GM10248 (cell line): Measurements from ENCODE around the gene SLC25A48.

Experiments
- CTCF ChIA-PET: fragments of 300-600 bp; sonication (Branson Sonifier 250); formaldehyde crosslinking; extraction: SDS; loops from one replicate; lab custom pipeline; 2021; ENCODE audit warnings: antibody characterized with exemption; lab: Yijun Ruan, JAX
- POLR2A ChIA-PET: fragments of 350-650 bp; sonication (Branson Sonifier 250); formaldehyde crosslinking; extraction: SDS; loops from one replicate; lab custom pipeline; 2020; ENCODE audit warnings: antibody characterized with exemption; lab: Yijun Ruan, JAX
- DNase-seq: peaks from one replicate; pipeline ENCODE4 v3.0.0; 2012; ENCODE audit errors: extremely low spot score
- CTCF ChIP-seq: IDR thresholded peaks from 2 replicates; pipeline ENCODE4 v1.5.1; 2012; ENCODE audit warnings: mild to moderate bottlenecking, low read depth; ENCODE audit errors: extremely low read depth, missing control alignments, control extremely low read depth

Gene SLC25A48

DNA sequence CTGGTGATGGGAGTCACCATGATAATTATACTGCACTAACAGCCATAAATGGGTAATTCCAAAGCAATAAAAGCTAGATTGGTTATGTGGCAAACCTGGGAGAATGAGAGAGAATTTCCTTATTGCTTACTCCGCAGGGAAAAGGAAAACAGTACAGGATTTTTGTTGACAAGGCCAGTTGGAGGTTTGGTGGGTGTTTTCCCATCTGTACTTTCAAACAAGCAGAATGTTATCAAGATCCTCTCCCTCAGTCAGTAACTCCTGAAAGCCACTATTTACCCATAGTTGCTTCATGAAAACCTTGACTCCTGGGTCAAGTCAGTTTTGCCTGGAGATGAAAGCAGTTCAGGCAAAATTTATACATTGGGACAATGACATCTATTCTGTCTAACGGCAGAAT lies 34.8 kb downstream of the SLC25A48 start:
- CTCF ChIA-PET: no interaction called here
- POLR2A ChIA-PET: no interaction called here
- no peak for DNase-seq
- TF ChIP-seq CTCF: no peak

GRCh38 chr5:135869935-135870334 lies 35.5 kb downstream of the SLC25A48 start:
- TF ChIP-seq CTCF: no peak
- POLR2A ChIA-PET: no interaction called here
- CTCF ChIA-PET: no interaction called here
- no peak for DNase-seq

DNA sequence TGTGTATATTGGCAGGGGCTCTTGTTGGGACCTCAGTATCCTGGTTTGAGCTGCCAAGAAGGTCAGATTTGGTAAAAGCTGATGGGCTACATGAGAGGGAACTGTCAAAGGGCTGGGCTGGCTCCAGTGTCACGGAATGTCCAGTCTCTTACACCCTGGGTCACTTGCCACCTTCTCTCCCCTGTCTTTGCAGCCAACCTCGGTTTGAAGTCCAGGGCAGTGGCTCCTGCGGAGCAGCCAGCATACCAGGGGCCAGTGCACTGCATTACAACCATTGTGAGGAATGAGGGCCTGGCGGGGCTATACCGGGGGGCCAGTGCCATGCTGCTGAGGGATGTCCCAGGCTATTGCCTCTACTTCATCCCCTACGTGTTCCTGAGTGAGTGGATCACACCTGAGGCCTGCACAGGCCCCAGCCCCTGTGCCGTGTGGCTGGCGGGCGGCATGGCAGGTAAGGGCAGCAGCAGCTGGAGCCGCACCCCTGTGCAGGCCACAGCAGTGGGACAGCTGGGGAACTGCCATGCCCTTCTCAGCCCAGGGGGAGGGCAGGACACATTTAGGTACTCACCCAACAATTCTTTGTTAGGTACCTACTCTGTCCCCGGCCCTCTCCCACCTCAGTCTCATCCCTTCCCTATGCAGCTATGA lies 36.9 kb downstream of the SLC25A48 start:
- TF ChIP-seq CTCF: no peak
- POLR2A ChIA-PET: no interaction called here
- CTCF ChIA-PET: interaction anchor here (1.0 to 4.0 kb wide), 3 partner anchors 11 to 41 kb away, joined by 4 to 14 read pairs (median 4); no protein-coding TSS in a partner anchor
- no peak for DNase-seq

GRCh38 chr5:135873831-135874230 lies 39.4 kb downstream of the SLC25A48 start:
- DNase-seq: no peak
- POLR2A ChIA-PET: no interaction called here
- no peak for TF ChIP-seq CTCF
- CTCF ChIA-PET: interaction anchor here (0.7 to 4.0 kb wide), 7 partner anchors 9 to 44 kb away, joined by 3 to 14 read pairs (median 4); no protein-coding TSS in a partner anchor

DNA sequence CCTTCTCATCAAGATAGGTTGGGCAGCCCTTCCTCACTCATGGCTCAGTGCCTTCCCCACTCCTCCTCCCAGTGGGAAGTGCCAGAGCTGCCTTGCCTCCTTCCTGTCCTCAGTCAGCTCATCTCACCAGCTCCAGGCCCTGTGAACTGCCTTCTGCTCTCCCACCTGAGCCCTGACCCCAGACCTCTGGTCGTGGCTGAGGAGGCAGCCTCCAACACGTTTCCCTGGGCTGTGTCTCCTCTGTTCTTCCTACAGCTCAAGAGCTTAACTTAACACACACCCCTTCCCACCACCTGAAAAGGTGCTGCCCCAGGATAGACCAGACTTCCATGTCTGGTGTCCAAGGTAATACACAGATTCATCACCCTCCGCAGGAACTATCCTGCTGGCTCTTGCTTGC lies 40.0 kb downstream of the SLC25A48 start:
- CTCF ChIA-PET: interaction anchor here (1.1 to 4.0 kb wide), 6 partner anchors 8 to 45 kb away, joined by 3 to 14 read pairs (median 4); no protein-coding TSS in a partner anchor
- no peak for DNase-seq
- no peak for TF ChIP-seq CTCF
- POLR2A ChIA-PET: no interaction called here

DNA sequence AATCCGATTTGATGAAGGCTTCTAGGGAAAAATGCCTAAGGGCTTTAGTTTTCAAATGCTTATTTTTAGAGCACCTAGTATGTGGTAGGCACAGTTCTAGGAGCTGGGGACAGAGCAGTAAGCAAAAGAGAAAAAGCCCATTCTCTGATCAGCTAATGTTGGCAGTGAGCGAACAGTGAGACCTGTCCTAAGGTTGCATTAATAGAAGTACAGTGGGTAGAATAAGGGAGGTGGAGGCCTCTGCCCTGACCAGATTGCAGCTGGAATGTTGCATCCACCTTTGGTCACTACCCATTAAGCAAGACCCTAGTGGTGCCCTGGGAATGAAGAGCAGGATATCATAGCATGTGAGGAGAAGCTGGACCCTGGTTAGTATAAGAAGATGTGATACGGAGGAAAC lies 41.1 kb downstream of the SLC25A48 start:
- CTCF ChIA-PET: interaction anchor here (1.3 to 2.4 kb wide), 3 partner anchors 9 to 46 kb away, joined by 3 to 7 read pairs (median 4); no protein-coding TSS in a partner anchor
- POLR2A ChIA-PET: no interaction called here
- no peak for DNase-seq
- TF ChIP-seq CTCF: no peak
